NCI-H524 treated with DMSO at 0.1 percent for 48 hours (cell line): ENCODE results near the gene SALL4.
"Not testable (repeated sequence)": the region's sequence is repeated elsewhere in the genome, so short reads cannot be mapped to it uniquely, and the experiment has no call there.

ENCODE experiments used
- DNase-seq: peaks from one replicate; lab custom pipeline; 2025; lab: John Stamatoyannopoulos, UW

SALL4 gene

DNA sequence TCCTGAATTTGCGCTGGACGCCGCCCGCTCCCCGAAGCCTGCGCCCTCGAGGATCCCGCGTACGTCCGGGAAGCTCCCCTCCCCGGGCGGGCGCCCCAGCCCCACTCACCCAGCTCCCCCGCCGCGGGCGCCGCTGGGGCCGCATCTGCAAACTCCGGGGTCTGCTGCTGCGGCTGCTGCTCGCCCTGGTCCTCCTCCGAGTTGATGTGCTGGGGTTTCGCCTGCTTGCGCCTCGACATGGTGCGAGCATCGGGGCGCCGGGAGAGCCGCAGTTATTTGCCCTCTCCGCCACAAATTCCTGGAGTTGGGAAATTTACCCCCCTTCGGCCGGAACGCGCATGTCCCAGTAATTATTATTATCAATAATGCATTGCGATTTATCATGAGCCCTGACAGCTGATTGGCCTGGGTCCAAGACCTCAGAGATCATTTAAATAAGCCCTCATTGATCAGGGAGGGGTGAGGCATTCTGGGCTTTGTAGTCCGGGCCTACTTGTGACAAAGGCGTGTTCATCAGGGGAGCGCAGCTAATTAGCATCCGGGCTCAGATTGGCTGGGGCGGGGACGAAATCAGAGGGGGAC, at the start of gene SALL4:
SALL4 (minus strand) TSS at position 352 of the 582 bp plus-strand sequence; CDS start at position 239, 113 bp downstream.
- DNase-seq, result peak; percentile 83

DNA sequence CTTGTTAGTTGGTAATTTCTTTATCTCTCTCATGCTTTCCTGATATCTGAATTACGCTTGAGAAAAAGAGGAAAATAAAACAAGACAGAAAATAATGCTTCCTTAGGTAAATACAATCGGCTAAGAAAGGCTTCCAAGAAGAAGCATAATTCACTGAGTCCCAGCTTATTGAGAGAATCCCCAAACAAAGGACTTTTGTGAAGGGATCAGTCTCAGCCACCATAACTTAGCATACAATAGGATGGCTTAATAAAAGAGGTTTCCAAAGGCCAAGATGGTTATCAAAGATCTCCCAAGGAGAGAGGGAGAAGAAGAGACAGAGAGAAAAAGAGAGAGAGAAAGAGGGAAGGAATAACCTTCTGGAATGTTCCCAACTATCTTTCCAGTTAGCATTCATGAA, 46.0 kb upstream of the SALL4 start:
- DNase-seq, result no peak

DNA sequence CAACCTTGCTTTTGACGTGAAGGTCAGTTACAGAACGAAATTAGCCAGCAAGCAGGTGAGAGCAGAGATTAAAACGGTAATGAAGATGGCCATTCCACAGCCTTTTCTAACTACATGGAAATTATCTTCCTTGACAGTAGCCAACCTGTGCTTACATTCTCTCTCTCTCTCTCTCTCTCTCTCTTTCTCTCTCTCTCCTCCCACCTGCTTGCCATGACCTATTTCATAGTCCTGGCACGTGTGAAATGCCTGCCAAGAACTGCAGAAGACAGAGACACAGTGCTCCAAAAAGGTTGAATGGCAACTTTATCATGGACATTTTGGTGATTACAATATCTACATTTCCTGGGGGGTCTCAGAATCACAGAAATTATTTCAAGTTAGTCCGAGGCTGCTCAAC, 38.5 kb upstream of the SALL4 start:
- no peak for DNase-seq

DNA sequence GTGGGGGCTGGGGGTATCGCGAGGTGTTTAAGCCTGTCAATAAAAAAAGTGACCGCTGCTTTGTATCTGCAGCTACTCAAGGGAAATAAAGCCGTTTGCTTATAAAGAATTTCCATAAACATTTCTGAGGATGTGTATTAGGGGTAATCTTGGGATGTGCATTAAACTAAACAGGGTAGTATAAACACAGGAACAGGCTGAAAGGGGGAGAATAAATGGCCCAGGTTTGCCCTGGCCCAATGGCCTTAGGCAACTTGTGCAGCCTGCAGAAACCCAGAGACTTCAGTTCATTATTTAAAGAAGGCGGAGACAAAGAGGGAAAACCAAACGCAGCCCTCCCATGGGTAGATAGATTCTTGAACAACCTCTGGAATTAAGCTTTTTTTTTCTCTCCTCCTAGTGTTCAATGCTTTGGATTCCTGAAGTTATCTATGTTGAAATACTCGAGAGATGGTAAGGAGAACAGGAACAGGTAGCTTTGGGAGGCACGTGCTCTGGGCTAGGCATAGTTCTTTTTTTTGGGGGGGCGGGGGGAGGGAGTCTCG, 35.6 kb upstream of the SALL4 start:
- DNase-seq, result no peak

DNA sequence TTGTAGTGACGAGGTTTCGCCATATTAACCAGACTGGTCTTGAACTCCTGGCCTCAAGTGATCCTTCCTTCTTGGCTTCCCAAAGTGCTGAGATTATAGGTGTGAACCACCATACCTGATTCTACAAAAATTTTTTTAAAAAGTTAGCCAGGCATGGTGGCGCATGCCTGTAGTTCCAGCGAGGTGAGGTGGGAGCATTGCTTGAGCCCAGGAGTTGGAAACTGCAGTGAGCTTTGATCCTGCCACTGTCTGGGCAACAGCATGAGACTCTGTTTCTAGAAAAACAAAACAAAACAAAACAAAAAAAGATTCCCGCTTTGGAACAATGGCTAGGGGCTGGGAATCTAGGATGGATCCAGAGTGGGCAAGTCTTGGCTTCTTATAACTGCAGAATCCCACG, 35.1 kb upstream of the SALL4 start:
- DNase-seq, result no peak

DNA sequence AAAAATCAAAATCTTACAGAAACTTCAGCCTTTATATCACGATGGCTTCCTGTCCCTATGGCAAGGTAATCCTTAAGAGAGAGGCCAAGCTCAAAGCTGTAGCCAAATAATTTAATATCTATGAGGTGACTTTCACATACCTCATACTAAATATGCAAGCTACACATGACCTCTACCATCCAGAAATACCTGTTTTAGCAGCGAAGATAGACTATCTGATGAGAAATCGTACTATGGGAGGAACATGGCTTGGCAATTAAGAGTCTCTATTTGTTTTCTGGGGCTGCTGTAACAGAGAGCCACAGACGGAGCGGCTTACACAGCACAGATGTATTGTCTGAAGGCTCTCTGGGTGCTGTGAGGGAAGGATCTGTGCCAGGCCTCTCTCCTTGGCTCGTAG, 31.0 kb upstream of the SALL4 start:
- DNase-seq, result no peak

DNA sequence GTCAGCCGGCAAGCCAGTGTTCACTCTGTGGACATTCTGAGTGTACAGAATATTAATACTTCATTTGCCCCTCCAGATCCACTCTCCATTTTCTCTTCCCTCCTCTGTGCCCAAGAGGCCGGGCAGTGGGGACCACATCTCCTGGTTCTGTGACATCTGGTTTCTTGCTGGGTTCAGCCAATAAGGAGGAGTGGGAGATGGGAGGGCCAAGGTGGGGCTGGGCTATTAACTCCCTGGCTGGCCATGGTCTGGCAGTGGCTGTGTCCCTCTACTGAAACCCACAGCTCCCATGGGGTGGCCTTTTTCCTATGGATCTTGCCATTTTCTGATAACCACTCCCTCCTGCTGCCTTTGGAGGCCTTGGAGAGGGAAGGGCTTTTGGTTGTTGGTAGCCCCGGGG, 30.0 kb upstream of the SALL4 start:
- DNase-seq, result no peak

DNA sequence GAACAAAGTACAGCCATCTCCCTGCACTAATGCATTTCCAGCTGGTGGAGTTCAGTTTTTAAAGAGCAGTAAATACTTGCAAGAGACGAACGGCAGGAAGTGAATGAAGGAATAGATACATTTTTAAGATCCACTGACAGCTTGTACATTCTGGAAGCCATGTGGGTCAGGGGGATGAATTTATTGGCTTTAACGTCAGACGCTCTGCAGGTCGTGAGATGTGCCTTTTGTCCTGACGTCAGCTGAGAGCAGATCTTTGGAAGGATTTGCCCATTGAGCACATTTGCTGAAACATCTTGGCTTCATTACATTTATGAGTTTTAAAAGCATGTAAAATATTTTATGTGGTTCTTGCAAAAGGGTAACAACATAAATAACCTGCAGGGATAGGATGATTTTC, 29.5 kb upstream of the SALL4 start:
- DNase-seq, result no peak

DNA sequence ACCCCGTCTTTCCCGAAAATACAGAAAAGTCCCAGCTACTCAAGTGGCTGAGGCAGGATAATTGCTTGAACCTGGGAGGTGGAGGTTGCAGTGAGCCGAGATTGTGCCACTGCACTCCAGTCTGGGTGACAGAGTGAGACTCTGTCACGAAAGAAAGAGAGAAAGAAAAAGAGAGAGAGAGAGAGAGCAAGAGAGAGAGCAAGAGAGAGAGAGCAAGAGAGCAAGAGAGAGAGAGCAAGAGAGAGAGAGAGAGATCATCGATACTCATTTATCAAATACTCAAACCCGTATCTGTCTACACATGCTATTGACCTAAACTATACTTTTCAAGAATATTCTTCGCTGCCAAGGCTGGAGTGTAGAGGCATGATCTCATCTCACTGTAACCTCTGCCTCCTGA, 28.2 kb upstream of the SALL4 start:
- DNase-seq, result no peak

DNA sequence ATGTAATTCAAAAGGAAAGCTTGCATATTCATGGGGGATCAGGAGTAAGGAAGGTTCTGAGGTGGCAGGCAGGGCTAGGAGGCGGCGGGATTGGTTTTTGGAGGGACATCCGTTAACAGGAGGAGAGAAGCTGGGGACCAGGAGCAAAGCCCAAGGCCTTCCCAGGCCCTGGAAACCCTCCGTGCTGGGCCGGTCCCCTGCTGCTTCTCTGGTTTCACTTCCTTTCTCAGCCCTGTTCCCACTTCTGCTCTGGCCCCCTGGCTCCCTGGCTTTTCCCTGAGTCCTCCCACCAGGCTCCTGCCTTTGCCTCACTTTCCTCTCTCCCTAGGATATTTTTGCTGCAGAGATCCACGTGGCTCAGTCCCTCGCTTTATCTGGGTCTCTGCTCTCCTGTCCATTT, 26.4 kb upstream of the SALL4 start:
- DNase-seq, result no peak

DNA sequence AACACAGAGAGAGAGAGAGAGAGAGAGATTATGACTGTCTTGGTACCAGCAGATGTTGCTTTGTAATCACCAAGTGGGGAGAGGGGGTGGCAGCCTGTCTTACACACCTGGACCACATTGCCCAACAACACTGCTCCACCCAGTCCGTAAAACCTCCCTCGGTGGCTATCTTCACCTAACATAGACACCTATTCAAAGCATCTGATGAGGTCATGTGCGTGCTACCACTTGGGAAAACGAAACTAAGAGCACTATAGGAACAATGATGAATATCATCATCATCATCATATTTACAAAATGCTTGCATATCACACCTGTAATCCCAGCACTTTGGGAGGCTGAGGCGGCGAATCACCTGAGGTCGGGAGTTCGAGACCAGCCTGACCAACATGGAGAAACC, 24.1 kb upstream of the SALL4 start:
- no peak for DNase-seq

DNA sequence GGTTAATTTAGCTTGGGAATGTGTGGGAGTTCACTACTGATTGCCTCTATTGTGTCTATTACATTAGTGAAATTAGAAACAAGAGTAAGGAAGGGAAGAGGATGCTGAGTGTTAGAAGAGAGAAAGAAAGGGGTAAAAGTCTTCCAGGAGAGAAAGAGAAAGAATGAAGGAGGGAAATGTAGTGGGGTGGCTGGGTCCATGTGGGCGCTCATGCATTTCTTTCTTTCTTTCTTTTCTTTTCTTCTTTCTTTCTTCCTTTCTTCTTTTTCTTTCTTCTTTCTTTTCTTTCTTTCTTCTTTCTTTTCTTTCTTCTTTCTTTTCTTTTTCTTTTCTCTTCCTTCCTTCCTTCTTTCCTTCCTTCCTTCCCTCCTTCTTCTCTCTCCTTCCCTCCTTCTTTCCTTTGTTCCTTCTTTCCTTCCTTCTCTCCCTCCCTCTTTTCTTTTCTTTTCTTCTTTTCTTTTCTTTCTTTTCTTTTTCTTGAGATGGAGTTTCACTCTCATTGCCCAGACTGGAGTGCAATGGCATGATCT, 16.2 kb upstream of the SALL4 start:
- DNase-seq, result no peak

DNA sequence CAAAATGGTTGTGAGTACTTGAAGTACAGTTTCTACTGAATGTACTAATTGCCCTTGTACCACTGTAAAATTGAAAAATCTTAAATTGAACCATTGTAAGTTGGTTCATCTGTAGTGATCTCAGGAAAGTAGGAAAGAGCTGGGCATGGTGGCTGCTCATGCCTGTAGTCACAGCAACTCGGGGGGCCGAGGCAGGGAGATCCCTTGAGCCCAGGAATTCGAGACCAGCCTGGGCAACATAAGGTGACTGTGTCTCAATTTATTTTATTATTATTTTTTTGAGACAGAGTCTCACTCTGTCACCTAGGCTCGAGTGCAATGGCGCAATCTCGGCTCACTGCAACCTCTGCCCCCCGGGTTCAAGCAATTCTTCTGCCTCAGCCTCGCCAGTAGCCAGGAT, 14.5 kb upstream of the SALL4 start:
- DNase-seq, result not testable (repeated sequence)

DNA sequence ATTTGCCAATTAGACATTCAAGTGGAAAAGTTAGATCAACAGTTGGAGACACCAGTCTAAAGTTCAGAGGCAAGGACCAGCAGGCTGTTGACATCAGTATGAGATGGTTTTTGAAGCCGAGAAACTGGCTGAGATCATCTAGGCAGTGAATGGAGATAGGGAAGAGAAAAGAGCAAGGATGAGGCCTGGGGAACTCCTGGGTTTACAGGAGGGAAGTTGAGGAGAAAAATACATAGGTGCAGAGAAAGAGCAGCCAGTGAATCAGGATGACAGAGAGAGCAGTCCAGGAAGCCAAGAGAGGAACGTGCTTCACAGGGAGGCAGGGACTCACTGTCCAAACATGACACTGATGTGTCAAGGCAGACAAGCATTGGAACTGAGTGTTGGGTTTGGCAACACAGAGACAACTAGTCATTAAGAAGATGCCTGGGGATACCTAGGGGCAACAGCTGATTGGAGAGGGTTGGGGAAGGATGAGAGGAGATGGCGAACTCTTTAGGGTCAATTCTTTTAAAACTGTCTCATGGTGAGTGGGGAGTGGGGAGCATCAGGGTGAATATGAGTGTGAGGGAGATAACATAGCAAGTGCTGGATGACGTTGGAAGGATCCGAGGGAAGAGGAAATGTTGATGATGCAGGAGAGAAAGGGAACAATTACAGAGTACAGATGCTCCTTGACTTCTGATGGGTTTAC, 13.2 kb upstream of the SALL4 start:
- no peak for DNase-seq

DNA sequence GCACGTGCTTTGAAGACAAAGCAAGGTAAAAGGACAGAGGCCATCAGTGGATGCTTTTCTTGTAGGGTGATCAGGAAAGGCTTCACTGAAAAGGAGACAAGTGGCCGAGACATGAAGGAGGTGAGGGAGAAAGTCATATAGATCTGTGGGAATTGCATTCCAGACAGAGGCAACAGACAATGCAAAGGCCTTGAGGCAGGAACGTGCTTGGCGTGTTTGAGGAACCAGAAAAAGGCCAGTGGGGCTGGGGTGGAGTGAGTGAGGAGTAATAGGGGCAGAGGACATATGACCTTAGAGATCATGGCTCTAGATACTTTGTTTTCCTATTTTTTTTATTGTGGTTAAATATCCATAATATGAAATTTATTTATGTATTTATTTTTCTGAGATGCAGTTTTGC, 10.5 kb upstream of the SALL4 start:
- DNase-seq, result no peak

DNA sequence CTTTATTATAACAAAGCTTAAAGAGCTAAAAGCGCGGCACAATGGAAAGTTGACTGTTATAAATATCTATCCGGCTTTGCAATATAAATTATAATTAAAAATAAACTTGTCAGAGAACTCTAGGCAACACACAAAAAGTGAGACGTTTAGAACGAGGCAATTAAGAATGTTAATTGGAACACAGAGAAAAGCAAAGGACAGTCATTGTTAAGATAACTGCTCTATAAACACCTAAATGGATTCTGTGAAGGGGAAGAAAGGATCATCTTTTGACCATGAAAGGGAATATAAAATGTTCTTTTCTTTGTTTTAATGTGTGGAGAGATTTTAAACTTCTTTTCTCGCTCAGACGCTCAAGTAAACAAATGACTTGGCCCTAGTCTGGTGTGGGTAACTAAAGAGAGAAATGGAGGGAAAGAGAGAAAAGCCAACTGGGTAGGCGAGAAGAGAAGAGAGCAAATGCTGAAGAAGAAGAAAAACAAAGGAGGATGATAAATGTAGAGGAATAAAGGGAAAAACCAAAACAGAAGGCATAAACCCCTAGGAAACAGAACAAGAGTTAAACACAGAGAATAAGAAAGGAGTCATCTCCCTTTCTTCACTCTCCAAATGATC, 9.3 kb upstream of the SALL4 start:
- no peak for DNase-seq

DNA sequence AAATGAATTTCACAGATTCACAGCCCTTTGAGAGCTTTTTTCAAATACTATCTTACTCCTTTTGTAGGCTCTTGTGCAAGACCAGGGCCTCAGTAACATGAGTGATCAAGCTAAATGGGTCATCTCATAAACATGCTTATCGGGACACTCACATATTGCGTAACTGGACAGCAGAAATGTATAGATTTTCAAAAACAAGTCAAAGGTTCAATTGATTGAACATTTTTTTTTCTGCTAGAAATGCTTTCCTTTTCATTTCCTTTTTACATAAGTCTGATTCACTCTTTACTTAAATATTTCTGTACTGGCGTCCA, 8.7 kb upstream of the SALL4 start:
- DNase-seq, result no peak

DNA sequence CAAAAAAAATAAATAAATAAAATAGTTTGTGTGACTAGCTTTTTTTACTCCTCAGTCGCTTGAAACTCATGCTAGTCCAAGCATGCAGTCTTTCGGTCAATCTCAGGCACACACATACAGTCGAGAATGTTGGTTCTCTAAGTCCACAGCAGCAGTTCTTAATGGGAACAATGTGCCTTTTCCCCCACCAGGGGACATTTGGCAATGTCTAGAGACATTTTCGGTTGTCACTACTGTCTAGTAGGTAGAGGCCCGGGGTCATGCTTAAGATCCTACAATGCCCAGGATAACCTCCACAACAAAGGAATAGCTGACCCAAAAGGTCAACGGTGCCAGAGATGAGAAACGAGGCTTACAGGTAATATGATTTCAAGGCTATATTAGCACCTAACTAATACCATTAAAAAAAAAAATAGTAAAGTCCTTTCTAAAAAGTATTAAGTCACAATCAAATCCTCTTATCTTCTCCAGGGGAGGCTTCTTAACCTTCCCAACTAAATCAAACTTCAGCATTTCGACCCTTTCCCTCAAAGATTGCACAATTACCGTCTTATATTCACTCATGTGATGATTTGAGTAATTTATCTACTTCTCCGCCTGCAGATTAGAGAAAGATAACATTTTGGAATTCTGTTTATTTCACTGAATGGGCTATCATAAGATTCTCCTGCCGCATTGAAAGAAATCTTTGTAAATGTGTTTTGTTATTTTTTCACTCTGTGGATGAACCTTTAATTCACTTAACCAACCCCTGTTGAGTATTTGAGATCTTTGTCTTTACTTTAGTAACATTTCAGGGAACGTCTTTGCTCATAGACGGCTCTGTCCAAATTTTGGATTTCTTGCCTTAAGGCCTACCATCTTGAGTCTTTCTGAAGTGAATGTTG, 8.1 kb upstream of the SALL4 start:
- no peak for DNase-seq

DNA sequence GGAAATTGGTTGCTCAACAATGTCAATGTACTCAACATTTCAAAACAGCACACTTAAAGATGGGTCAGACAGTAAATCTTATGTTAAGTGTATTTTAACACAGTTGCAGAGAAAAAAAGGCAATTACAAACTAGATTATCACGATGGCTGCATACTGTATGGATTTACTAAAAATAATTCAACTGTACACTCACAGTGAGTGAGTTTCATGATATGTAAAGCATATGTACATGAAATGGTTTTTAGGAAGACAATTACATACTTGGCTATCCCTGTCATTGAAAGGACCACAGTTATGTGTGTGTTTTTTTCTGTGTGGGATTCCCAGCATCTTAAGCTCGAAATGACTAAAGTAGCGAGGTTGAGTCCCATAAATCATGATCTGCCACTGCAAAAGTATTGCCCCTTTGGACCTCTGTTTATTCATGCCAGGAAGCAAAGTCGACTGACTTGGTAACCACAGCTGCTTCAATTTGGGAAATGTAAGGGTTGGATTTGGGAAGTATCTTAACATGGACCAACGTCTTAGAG, 5.5 kb upstream of the SALL4 start:
- DNase-seq, result no peak

DNA sequence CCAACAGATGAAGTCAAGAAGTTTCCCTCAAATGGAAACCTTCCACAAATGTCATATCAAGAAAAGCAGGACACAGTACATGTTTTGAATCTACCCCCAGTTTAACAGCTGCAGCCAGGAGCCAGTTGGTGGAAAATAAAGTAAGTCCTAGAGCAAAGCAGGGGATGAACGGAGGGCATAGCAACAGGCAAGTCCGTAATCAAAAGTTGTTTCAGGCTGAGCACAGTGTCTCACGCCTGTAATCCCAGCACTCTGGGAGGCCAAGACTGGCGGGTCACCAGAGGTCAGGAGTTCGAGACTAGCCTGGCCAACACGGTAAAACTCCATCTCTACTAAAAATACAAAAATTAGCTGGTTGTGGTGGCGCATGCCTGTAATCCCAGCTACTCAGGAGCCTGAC, 2.4 kb upstream of the SALL4 start:
- no peak for DNase-seq

DNA sequence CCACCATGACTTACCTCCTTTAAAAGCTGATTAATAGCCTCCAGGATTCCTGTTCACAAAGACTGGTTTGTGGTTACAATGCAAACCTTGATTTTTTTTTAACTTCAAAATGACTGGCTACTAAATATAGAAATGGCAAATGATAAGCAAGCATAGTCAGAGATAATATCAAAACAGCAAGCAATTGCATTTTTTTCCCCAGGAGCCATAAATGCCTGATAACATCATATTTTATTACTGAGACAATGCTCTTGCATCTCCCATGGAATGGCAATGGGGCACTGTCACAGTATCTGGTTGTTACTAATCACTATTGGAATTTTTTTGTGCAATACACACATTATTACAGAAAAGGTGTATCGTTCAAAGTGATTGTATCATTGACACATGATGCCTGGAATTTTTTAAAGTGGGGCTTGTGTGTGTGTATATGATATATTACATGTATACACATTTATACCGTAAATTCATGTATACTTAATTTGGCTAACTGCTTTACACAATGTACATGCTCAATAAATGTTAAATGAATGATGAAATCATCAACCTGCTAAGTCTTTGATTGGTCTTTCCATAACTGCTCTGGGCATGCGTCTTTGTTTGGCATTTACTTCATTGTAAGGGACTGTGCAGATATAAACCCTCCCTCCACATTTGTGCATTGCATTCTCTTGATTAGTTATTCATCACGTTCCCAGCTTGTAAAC, 980 bp upstream of the SALL4 start:
- DNase-seq, result no peak

DNA sequence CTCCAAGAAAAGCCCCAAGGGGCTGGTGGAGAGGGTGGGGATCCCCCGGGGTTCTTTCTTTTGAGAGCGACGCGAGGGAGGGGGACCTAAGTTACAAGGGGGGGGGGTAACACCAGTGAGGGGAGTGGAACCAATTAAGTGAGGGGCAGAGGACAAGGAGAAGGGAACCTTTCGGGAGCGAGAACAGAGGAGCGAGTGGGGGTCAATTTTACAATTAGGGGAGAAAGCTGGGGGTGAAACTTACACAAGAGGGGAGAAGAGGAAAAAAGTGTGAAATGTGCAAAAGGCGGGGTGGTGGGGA, 548 bp downstream of the SALL4 start:
- DNase-seq, result no peak
